TTC549 (cell line): ENCODE data around the gene GDPD5.

ENCODE experiments used
- FAIRE-seq: peaks from 2 replicates; lab custom pipeline; 2012; peaks lifted over from hg19 to GRCh38; lab: Jason Lieb, UNC

GDPD5 gene

DNA sequence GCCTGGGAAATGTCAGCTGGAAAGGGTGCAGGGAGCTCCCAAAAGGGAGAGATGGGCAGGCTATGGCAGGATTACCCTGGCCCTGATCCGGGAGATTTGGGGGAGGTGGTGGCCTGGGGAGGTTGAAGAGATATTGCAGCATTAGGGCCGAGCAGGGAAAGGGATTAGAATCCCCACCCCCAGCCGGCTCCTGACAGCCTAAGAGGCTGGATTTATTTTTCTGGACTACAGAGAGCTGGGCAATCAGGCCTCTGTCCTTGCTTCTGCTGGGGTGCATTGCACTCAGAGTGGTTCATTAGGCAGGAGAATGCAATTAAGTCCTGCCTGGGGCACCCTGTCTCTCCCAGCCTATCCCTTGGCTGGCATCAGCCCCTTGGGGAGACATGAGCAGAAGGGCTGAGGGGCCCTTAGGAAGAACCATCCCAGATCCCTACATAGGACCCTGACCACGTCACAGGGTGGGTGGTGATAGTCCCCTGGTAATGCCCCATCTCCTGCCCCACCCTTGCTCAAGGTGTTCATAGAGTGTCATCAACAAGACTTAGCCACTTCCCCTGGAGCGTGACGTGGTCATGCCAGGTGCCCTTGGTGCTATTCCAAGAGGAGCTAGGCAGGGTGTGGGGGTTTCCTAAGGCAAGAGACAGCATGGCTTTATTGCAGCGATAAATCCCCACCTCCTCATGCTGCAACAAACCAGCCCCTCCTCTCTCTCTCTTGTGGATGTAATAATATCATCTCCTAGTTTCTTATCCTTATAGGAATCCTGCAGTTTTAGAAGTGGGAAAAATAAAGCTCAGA is 54.4 kb downstream of the GDPD5 start:
- FAIRE-seq, result no peak

DNA sequence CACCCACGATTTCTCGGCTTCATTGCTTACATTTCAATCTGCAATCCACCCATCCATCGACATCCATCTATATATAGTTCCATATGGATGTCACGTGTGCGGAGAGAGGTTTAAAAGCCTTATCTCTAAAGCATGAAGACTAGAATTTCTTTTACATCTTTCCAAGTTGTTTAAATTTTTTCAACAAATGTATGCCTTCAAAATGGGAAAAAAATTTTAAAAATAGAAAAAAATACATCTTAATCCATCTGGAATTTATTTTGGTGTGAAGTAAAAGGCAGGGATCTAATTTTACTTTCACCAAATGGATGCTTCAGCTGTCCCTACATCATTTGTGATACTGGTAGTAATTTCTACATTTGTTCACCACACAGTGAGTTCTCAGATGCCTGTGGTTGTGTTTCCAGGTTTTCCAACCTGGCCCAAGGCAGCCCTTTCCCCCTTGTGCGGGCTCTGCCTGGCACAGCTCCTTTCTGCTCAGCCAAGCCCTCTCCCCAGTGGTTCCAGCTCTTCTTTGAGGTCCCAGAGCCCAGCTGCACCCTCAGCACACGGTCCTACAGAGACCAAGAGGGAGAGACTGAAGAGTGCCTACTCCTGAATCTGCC is 55.2 kb downstream of the GDPD5 start:
- FAIRE-seq, result no peak

DNA sequence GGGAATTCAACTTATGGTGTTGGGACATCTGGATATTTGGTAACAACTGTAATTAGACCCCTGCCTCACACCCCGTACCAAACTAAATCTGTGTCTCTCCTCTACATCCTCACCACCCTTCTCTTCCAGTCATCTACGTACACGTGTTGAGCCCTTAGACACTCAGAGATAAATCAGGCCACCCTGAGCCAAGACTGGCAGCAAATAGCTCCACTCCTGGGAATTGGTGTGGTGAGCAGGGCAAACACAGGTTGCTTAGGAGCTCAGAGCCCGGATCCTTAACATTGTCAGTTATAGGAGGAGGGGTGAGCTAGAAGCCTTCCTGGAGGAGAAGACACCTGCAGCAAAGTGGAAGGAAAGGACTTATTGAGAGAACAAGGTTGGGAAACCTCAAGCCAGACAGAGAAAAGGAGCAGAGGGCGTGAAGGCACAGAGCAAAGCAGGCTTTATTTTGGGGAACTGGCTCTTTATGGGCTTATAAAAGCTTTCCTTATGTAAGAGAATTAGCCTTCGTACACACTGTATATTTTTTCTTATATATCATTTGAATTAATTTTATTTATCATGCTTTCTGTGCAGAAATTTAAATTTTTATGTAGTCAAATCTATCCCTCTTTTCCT is 55.8 kb downstream of the GDPD5 start:
- no peak for FAIRE-seq

DNA sequence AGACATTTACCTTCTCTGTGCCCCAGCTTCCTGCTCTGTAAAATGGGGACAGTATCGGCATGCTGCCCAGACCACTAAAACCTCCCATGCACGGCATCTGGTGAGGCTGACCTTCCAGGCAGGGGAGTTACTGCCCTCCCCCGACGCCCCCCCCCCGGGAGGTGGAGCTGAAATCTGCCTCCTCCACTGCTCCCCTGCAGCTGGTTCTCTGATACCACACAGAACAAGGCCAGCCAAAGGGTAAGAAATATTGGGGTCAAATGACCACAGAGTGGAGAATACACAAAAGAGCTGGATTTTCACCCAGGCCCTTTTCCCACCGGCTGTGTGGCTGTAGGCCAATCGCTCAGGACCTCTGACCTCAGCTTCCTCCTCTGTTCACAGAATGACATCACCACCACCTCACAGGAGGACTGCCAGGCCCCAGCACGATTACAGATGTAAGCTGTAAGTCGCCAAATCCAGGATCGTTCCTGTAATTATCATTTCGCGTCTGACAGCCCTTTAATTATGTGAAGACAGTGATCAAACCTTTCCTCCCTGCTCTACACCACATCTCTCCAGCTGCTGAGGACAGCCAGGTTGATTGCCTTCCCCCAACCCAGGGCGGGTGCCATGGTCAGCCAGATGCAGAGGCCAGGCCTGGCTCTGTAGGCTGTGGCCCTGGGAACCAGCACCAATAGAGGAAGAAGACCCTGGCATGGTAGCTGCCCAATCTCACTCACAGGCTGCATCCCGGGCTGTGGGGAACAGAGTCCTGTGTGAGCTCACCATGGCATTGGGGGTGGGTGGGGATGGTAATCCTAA is 57.0 kb downstream of the GDPD5 start:
- FAIRE-seq, result no peak

DNA sequence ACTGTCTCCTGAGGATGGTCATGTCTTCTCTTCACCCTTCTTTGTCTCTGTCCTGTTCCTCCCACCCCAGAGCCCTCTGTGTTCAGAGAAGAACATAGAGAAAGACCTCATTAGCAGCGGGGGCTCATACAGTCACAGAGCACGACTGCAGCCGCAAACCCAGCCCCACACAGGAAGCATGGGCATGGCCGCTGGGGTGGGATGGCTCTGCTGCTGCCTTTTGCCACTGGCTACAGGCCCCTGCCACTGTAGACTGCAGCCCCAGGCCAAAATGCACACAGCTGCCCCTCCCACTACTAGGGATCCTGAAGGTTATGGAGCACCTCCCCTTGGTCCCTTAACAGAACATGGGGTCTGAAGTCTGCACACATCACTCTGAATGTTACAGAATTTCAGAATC is 57.9 kb downstream of the GDPD5 start:
- no peak for FAIRE-seq

DNA sequence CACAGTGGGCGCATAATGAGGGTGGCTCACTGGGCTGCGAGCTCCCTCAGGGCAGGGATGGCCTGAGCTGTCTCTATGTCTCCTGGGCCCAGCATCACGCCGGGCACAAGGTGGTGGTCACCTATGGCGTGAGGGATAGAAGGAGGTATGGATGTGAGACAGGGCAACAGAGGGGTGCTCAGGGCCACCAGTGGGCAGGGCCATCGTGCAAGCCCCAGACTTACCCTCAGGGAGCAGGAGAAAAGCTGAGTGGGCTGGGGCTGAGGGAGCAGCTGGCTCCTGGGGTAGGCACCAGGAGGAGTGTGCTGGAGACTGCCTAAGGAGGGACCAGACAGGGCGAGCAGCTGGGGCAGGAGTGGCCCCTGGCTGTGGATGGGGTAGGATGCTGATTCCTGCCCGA is 58.4 kb downstream of the GDPD5 start:
- no peak for FAIRE-seq

DNA sequence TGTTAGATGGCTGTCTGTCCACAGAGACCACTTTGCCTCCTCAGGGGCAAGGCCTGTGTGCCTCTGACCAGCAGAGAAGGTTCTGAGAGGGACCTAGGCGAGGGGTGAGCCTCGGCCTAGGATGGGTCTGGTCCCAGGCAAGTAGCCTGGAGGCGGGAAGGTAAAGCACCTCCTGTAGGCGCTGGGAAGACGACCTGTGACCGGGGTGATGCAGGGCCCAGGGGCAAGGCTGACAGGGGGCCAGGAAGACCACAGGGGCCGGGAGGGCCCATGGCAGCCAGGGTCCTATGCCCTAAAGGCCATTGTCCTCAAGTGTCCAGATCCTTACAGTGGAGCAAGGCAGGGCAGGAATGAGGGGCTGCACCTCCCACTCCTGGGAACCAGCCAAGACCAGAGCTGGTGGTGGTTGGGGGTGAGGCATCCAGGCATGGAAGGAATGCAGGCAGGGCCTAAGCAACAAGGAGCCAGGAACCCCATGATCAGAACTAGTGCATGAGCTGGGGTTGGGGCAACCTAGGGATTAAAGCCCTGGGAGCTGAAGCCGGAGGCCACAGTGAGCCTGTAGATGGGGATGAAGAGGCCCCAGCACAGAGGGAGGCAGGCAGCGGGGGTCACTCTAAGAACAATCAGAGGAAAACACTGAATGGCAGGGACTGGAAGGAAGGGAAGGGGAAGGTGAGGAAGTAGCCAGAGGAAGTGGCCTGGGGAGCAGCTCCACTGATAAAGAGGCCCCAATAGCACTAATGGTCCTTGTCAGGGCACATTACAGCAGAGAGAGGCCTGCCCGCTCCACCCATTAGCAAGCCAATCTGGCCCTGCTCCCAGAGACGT is 59.8 kb downstream of the GDPD5 start:
- no peak for FAIRE-seq

DNA sequence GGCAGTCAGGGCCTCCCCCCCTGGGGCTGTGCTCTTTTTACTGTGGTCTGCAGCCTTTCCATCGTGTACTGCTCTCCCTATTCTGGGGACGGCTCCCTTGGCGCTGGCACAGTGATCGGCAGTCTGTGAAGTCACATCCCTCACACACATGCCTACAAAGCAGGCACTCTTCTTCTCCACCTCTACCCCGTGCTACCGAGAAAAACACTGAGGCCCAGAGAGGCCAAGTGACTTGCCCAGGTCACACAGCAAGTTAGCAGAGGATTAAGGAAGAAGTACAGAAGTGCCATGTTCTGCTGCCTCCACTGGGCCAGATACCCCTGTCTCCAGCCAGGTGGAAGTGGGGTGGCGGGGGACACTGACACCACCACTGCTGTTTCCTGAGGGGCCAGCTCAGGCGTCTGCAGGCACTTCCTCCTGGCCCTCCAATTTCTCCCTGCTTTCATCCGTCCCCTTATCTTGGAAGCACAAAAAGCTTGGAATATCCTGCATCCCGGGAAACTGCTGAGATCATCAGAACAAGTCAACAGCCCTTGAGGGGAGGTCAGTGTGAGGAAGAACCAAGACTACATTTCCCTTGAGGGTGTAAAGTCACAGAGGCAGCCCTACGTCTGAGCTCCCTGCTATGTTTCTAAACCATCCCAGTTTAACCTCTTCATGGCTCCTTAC is 62.5 kb downstream of the GDPD5 start:
- no peak for FAIRE-seq

DNA sequence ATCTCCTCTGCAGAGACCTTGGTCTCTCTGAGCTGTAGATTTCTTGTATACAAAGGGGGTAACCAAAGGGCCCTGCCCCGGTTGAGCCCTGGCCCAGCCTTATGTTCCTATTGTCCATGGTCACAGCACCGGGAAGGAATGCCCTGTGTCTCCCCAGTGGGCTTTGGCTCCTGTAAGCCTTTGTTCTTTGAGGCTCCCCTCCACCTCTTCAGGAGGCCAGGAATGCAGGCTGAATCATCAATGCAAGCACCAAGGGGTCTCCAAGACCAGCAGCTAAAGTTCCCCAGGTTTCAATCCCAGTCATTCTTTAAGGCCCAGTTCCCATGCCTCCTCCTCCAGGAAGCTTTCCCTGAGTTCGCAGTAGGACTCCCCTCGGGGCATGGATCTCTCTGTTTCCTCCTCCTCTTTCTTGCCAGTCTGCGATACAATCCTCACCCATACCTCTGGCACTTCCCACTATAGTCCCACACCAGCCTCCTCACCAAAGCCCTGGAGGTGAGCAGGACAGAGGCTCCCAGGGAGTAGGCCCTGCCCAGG is 63.6 kb downstream of the GDPD5 start:
- FAIRE-seq, result no peak

DNA sequence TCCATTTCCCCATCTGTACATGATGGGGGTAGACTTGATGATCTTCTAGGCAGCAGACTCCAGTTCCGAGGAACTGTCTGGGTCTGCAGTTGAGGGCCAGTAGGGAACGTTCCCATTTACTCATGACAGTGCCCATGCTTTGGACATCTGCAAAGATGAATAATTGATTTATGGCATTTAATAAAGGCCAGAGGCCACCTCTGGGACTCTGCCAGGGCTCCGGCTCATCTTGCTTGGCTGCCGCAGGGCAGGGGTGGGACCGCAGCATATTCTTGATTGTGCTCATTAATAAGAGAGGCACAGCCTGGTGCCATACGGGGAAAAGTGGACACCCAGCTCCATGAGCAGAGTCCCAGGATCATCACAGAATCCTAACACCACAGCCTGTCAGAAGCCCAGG is 64.6 kb downstream of the GDPD5 start:
- no peak for FAIRE-seq

DNA sequence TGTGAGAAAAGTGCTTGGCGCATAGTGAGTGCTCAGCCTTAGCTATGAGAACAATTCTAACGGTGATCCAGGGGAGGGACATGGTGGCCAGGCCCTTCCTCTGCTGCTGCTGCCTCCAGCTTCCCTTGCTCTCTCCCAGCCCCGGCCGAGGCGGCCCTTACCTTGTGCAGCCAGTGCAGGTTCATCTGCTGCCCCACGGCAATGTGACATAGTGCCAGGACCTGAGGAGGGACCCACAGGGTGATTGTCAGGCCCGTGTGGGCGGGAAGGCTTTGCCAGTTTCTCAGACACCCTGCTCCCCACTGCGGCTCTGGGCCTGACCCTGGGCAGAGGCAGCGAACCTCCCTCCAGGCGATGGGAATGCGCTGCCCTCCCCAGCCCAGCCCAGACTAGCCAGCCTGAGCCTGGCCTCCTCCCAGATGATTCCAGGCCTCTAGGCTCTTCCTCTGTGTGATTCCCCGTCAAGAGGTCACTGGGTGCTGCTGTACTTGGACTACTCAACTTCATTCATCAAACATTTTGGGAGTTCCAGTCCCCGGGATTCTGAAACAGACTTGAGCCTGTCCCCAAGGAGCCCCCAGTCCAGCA is 69.1 kb downstream of the GDPD5 start:
- no peak for FAIRE-seq

DNA sequence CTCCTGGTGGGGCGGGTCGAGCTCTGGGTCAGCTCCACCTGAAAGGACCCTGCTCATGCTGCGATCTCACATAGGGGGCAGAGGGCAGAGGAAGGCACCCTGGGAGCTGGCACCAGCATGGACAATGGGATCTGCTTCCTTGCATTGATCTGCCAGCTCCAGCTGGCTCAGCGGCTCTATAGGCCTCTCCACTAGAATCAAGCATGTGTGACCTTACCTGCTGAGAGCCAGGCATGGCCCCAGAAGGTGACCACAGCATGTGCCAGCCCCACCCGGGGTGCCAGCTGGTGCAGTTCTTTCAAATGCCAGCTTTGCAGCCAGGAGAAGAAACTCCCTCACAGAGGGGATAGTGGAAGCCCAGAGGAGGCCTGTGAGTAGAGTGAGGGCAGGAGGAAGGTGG is 70.8 kb downstream of the GDPD5 start:
- FAIRE-seq, result no peak

DNA sequence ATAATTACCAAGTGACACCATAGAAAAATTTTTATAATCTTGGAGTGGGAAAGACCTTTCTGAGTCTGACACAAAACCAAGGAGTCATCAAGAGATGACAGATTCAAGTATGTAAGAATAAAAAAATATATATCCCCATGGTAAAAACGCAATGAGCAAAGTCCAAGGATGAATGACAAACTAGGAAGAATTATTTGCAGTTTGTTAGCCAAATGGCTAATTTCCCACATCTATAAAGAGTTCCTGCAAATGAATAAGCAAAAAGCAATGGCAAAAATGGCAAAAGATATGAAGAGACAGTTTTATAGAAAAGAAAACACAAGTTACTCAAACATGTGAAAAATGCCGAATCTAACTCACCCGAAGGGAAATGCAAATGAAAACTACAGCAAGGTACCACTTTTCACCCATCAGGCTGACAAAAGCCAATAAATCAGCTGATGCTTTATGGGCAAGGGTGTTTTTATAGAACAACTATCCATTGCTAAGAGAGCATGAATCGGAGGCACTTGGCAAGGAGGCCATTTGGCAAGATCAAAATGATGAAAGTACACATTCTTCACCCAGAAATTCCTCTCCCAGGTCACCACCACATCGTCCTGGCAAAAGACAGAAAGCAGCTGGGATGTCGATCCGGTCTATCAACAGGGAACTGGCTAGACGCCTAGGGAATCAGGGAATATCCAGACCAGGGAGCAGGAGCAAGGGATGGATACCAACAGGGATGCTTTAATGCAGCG is 71.7 kb downstream of the GDPD5 start:
- FAIRE-seq, result no peak

DNA sequence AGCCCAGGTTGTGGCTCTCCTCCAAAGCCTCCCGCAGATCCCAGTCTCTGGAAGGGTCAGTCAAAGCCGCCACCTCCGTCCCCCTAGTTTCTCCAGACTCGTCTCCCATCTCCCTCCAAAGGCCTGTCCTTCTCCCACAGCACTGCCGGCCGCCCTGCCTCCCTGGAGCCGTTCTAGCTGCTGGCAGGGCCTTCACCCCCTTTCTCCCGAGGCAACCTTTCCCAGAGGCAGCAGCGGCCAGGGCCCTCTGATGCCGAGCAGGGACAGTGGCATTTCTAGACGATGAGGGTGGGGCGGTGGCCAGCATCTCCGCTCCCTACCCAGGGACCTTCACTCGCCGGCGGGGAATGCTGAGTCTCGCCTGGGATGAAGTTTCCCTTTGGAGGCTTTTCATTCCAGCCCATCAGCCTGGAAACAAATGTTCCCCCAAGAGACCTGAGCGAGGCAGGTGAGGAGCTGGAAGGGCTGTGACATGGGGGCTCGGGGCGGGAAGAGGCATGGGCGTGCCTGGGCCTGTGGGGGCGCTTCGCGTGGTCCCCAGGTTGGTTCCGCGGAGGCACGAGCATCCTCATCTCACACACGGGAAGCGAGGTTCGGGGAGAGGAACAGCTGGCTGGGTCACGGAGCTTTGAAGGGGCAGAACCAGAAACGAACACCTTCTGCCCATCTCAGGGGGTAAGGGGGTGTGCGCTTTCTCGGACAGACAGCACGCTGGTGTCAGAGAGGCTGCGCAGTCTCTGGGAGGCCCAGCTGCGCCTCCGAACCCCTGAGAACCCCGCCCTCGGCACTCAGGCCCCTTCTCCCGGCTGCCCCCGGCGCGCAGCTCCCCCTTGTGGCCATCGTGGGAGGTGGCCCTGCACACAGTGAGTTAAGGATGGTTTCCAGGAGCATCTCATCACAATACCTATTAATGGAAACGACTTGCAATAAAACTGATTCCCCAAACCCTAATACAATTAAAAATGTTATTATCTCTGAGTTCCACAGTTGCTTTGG is 74.6 kb downstream of the GDPD5 start:
- no peak for FAIRE-seq

DNA sequence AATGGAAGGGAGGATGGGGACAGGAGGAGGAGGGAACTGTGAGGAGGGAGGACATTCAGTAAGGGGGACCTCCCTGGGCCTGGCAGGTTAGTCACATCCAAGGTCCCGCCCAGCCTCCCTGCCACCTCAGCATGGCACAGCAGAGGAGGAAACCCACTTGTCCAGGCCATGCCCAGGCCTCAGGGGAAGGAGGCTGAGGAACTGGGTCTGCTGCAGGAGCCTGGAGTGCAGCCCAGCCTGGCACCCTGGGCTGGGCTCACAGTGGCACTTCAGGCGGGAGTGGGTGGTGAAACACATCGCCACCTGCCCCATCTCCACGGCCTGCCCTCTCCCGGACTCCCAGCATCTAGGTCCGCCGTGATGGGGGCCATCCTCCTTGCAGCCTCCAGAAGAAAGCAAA is 75.5 kb downstream of the GDPD5 start:
- no peak for FAIRE-seq

DNA sequence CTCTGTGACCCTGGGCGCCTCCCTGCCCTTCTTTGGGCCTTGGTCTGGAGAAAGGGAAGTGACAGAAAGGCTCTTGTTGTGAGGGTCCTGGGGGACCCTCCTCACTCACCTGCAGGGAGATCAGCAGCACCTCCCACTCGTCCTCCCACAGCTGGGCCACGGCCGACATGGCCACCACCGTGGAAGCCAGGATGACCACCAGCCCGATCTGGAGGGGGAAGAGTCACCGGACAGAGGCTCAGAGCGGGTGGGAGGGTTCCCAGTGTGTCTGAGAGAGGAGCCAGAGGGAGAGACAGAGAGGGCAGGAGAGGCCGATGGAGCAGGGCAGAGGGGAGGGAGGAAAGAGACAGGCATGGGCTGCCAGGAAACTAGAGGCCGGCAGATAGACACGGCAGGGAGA is 76.0 kb downstream of the GDPD5 start:
- FAIRE-seq, result no peak

DNA sequence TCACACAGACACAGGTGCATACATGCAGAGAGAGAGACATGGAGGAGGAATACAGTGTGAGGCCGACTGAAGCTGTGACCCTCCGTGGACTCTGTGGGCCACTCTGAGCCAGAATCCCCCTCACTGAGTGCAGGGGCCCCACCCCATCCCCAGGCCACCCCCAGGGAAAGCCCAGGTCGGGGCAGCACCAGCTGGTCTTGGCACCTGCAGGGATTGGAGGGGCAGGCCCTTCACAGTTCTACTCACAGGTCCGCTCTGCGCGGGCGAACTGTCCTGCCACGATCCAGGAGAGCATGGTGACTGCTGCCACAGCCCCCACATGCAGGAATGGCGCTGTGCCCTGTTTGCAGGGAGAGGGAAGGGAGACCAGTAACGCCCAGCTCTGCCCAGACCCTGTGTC is 76.5 kb downstream of the GDPD5 start:
- FAIRE-seq, result no peak

DNA sequence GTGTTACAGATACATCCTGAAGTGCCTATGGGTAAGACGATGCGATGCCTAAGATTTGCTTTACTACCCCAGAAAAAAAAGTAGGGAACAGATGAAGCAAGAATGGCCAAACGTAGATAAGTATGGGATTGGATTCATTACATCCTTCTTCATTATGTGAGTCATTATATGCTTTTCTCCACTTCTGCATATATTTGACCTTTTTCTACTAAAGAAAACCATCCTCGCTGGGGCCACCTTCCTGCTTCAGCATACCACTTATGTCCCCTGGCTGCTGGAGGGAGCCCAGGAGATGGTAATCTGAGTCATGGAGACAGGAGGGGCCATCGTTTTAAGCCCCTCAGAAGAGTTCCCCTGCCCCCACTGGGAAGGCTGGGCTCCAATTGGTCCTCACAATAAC is 78.3 kb downstream of the GDPD5 start:
- FAIRE-seq, result no peak
